HepG2 (cell line): ENCODE data around the gene KRT38. TPM values are rescaled to one million over a fixed set of nuclear protein-coding genes. Genes with fewer than 3 reads are reported as not detected.

Source experiments
- ARID3A ChIP-seq: IDR thresholded peaks from 2 replicates; pipeline ENCODE4 v1.6.1; 2012; ENCODE audit warnings: low read depth, low read length, improper control_type of control experiment
- CENPT ChIP-seq: sonication (generic); formaldehyde crosslinking; IDR thresholded peaks from 2 replicates; pipeline ENCODE4 v1.8.0; 2022; ENCODE audit warnings: low read depth, mild to moderate bottlenecking, moderate library complexity, missing genetic modification reagents
- FOSL2 ChIP-seq: sonication (generic); formaldehyde crosslinking; IDR thresholded peaks from 2 replicates; pipeline ENCODE4 v1.4.0; 2020; ENCODE audit warnings: missing genetic modification reagents
- FOXA3 ChIP-seq: IDR thresholded peaks from 2 replicates; pipeline ENCODE4 v1.6.1; 2016; ENCODE audit warnings: missing genetic modification reagents, missing compliant biosample characterization
- GPBP1L1 ChIP-seq: sonication (generic); formaldehyde crosslinking; IDR thresholded peaks from 2 replicates; pipeline ENCODE4 v1.5.0; 2020; ENCODE audit warnings: mild to moderate bottlenecking, missing genetic modification reagents
- HNF4A ChIP-seq: sonication (generic); formaldehyde crosslinking; IDR thresholded peaks from 2 replicates; pipeline ENCODE4 v1.4.0; 2020; ENCODE audit warnings: missing genetic modification reagents
- NCOR1 ChIP-seq: fragments of 200-600 bp; sonication (generic); IDR thresholded peaks from 2 replicates; pipeline ENCODE4 v1.7.0; 2017; ENCODE audit warnings: antibody characterized with exemption, low read length, borderline replicate concordance
- SOX5 ChIP-seq: IDR thresholded peaks from 2 replicates; pipeline ENCODE4 v1.6.1; 2016; ENCODE audit warnings: borderline replicate concordance
- SOX6 ChIP-seq, 2 experiments: fragments of 450-650 bp in 1 of 2; sonication (generic) in 1 of 2; formaldehyde crosslinking in 1 of 2; IDR thresholded peaks; 2 replicates each; pipeline versions ENCODE4 v1.4.0 to v1.6.1; 2017 to 2020; ENCODE audit warnings: antibody characterized with exemption in 1 of 2, mild to moderate bottlenecking in 1 of 2, missing genetic modification reagents in 1 of 2
- SPEN ChIP-seq: sonication (generic); formaldehyde crosslinking; IDR thresholded peaks from 2 replicates; pipeline ENCODE4 v1.5.1; 2020; ENCODE audit warnings: low read depth, mild to moderate bottlenecking, missing genetic modification reagents
- ZFAT ChIP-seq: sonication (generic); formaldehyde crosslinking; conservative IDR thresholded peaks from 2 replicates; pipeline ENCODE4 v1.8.1; 2023; ENCODE audit warnings: missing genetic modification reagents, inconsistent platforms
- ZSCAN5A ChIP-seq: sonication (generic); formaldehyde crosslinking; IDR thresholded peaks from 2 replicates; pipeline ENCODE4 v1.8.0; 2022; ENCODE audit warnings: mild to moderate bottlenecking, missing genetic modification reagents, borderline replicate concordance
- polyA plus RNA-seq, 8 experiments: library from polyadenylated mRNA; depleted of rRNA in 3 of 8; stranded (reverse) in 7 of 8; unstranded in 1 of 8; fragments of >200 nt; fragmentation: Illumina TruSeq in 4 of 8; extraction: Trizol in 4 of 8; gene quantifications; 2 replicates each; pipeline versions ENCODE4 v1.2.1 to v1.2.3, GENCODE V29; 2011 to 2016; ENCODE audit warnings: low read depth in 4 of 8, missing spikeins in 1 of 8, mixed read lengths in 1 of 8; ENCODE audit not compliant: insufficient read depth in 1 of 8
- total RNA-seq, 5 experiments: library from RNA; depleted of rRNA; stranded (reverse); fragments of >200 nt; fragmentation: Illumina TruSeq; extraction: Trizol; gene quantifications; 2 replicates each; pipeline ENCODE4 v1.2.3, GENCODE V29; 2016; ENCODE audit warnings: low read depth in 1 of 5
- TF ChIP-seq, protein P1 (sequence below): IDR thresholded peaks from 2 replicates; pipeline ENCODE4 v1.4.0; 2020; ENCODE audit warnings: mild to moderate bottlenecking, missing genetic modification reagents

The KRT38 gene
- total and polyA plus RNA-seq, 2 of the 13 experiments (the other 11 are each of a cell fraction or from before 2014, with no cell fraction given) = not detected

DNA sequence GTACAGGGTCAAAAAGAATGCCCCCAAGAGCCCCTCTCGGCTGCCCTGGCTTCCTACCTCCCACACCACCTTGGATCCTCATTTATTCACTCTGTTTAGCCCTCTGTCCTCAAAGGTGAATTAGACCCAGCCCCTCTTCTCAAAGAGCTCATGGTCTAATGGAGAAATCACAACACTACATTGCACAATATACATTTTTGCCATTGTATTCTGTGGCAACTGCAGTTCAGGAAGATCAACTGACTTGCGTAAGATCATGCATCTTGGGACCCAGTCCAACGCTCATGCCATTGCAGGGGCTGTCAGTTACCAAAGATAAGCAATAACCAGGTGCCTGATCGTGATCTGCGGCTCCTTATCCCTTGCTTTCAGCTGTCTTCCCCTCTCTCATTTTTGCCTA, 1.4 kb downstream of the KRT38 start (continued):
- TF ChIP-seq SOX6 (IDR thresholded peaks at IDR 0.05) (no peak), SOX6 (CRISPR knock-in tag; IDR thresholded peaks at IDR 0.05) (peak; percentile 75), SOX5 (CRISPR knock-in tag) (peak; percentile 52; the same call in 1 of the 2 replicates), ZSCAN5A (no peak), NCOR1 (peak; percentile 78), HNF4A (CRISPR knock-in tag) (peak; percentile 77), GPBP1L1 (CRISPR knock-in tag) (no peak), CENPT (CRISPR knock-in tag) (no peak), FOXA3 (CRISPR knock-in tag) (0 out of 2 replicates have a peak, but pooled peaks have one; percentile 32), FOSL2 (CRISPR knock-in tag) (0 out of 2 replicates have a peak, but pooled peaks have one; percentile 30), ZFAT (no peak), ARID3A (0 out of 2 replicates have a peak, but pooled peaks have one; percentile 15), SPEN (CRISPR knock-in tag) (no peak)
- TF ChIP-seq, protein P1, sequence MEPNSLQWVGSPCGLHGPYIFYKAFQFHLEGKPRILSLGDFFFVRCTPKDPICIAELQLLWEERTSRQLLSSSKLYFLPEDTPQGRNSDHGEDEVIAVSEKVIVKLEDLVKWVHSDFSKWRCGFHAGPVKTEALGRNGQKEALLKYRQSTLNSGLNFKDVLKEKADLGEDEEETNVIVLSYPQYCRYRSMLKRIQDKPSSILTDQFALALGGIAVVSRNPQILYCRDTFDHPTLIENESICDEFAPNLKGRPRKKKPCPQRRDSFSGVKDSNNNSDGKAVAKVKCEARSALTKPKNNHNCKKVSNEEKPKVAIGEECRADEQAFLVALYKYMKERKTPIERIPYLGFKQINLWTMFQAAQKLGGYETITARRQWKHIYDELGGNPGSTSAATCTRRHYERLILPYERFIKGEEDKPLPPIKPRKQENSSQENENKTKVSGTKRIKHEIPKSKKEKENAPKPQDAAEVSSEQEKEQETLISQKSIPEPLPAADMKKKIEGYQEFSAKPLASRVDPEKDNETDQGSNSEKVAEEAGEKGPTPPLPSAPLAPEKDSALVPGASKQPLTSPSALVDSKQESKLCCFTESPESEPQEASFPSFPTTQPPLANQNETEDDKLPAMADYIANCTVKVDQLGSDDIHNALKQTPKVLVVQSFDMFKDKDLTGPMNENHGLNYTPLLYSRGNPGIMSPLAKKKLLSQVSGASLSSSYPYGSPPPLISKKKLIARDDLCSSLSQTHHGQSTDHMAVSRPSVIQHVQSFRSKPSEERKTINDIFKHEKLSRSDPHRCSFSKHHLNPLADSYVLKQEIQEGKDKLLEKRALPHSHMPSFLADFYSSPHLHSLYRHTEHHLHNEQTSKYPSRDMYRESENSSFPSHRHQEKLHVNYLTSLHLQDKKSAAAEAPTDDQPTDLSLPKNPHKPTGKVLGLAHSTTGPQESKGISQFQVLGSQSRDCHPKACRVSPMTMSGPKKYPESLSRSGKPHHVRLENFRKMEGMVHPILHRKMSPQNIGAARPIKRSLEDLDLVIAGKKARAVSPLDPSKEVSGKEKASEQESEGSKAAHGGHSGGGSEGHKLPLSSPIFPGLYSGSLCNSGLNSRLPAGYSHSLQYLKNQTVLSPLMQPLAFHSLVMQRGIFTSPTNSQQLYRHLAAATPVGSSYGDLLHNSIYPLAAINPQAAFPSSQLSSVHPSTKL (CRISPR knock-in tag) = no peak
